Measurements from ENCODE around the gene PTPN11.
"Not testable (repeated sequence)": the region's sequence is repeated elsewhere in the genome, so short reads cannot be mapped to it uniquely, and the experiment has no call there.

Gene PTPN11

DNA sequence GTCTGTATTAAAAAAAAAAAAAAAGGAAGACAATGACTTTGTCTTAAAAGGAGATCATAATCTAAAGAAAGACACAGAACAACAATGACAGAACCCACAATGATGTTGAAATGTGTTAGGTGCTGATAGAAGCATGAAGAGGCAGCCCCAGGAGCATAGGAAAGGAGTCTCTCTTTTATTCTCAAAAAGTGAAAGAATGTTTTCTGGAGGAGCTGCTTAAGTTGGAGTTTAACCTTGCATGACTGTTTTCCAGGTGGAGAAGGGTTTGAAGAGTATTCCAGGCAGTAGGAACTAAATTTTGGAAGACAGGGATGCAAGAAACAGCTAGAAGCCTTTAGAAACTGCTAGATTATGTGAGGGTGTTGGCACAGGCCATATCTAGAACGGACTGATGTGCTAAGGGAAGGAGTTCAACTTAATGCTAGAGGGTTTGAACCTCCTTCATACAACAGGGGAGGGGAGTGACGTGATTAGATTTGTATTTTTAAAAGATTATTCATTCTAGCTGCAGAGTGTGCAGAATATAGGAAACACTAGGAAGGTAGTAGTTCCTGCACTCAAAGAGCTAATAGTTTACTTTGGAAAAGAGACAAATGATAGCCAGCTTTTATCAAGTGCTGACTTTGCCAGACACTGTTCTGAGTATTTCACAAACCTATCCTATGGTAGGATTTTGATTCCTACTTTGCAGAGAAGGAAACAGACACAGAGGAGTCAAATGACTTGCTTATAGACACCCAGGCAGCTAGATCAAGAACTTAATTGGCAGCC lies 4.7 kb upstream of the PTPN11 start:
- no peaks in the 10 kb centered on the region for H3K9me3 ChIP-seq (ENCODE audit: insufficient read depth, low read length)
- peaks cover 3% of the 10 kb centered on the region for H3K36me3 ChIP-seq (ENCODE audit: insufficient read depth, insufficient read length, low read length)
- TF ChIP-seq SUZ12 (IDR thresholded peaks at IDR 0.05; ENCODE audit: extremely low read depth, insufficient read depth, insufficient read length) (no peak), YY1 (IDR thresholded peaks at IDR 0.05; ENCODE audit: insufficient read depth, insufficient read length) (no peak)
- no peak overlapping the region for H3K4me3 ChIP-seq (ENCODE audit: insufficient read length, low read depth)
- DNase-seq (ENCODE audit: low read depth, low spot score), result no peak
- no peaks in the 10 kb centered on the region for H3K27me3 ChIP-seq (ENCODE audit: insufficient read depth, insufficient read length)
- no peaks in the 10 kb centered on the region for H3K4me1 ChIP-seq (ENCODE audit: insufficient read depth, insufficient read length)
- H3K9ac ChIP-seq (ENCODE audit: insufficient read length, low read depth), result no peak overlapping the region

DNA sequence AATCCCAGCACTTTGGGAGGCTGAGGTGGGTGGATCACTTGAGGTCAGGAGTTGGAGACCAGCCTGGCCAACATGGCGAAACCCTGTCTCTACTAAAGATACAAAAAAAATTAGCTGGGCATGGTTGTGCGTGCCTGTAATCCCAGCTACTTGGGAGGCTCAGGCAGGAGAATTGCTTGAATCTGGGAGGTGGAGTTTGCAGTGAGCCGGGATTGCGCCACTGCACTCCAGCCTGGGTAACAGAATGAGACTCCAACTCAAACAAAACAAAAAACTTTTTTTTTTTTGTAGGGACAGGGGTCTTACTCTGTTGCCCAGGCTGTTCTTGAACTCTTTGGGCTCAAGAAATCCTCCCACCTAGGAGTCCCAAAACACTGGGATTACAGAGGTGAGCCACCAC lies 3.3 kb upstream of the PTPN11 start:
- not testable (repeated sequence) for H3K36me3 ChIP-seq (ENCODE audit: insufficient read depth, insufficient read length, low read length); H3K9ac ChIP-seq (ENCODE audit: insufficient read length, low read depth); H3K4me3 ChIP-seq (ENCODE audit: insufficient read length, low read depth); H3K4me1 ChIP-seq (ENCODE audit: insufficient read depth, insufficient read length); H3K9me3 ChIP-seq (ENCODE audit: insufficient read depth, low read length); DNase-seq (ENCODE audit: low read depth, low spot score); H3K27me3 ChIP-seq (ENCODE audit: insufficient read depth, insufficient read length)

DNA sequence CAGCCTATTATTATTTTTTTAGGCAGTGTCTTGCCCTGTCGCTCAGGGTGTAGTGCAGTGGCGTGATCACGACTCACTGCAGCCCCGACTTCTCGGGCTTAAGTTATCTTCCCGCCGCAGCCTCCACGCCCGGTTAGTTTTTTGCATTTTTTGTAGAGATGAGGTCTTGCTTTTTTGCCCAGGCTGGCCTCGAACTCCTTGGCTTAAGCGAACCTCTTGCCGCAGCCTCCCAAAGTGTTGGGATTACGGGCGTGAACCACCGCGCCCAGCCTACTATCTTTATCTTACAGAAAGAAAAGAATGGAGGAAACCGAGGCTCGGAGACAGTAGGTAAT lies 507 bp upstream of the PTPN11 start:
- Histone ChIP-seq H3K4me3 (ENCODE audit: insufficient read length, low read depth) (peak overlapping the region; percentile 98), H3K27me3 (ENCODE audit: insufficient read depth, insufficient read length) (no peaks in the 10 kb centered on the region), H3K4me1 (ENCODE audit: insufficient read depth, insufficient read length) (no peaks in the 10 kb centered on the region), H3K9ac (ENCODE audit: insufficient read length, low read depth) (peak overlapping the region; percentile 99), H3K36me3 (ENCODE audit: insufficient read depth, insufficient read length, low read length) (peaks cover 33% of the 10 kb centered on the region), H3K9me3 (ENCODE audit: insufficient read depth, low read length) (no peaks in the 10 kb centered on the region)
- no peak for DNase-seq (ENCODE audit: low read depth, low spot score)
- TF ChIP-seq YY1 (IDR thresholded peaks at IDR 0.05; ENCODE audit: insufficient read depth, insufficient read length) (no peak), ZNF274 (IDR thresholded peaks at IDR 0.05; ENCODE audit: low read depth, low read length) (no peak), SUZ12 (IDR thresholded peaks at IDR 0.05; ENCODE audit: extremely low read depth, insufficient read depth, insufficient read length) (no peak)

DNA sequence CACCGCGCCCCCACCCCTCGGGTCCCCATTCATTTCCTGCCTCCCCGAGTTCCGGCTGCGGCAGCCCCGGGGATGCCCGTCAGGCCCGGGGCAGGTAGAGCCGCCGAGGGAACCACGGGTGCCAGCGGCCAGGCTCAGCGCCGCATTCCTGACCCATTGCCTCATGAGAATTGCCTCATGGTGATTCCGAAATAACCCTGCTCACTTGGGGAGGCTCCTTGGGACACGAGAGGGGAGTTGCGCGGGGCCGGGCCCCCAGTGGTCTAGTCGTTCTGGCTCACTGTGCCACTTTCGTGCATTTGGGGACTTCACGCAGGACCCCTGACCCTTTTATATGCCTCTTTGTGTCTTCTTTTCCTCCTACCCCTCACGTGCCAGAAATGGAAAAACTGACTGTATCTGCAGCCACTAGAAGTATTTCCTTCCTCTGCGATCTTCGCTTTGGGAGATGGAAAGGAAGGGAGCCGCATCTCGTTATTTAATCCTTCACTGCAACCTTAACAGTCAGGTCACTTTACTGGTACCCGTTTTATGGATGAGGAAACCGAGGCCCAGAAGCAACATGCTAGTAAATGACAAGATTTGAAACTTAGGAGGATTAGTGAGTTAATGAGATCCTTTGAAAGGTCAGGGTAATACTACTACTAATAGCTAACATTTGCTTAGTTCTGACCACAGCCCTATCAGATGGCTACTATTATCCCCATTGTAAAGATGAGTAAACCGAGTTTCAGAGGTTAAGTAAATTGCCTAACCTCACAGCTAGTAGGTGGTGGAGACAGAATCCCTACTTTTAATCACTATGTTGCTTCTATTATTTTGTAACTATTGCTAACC lies 768 bp downstream of the PTPN11 start:
- H3K4me3 ChIP-seq (ENCODE audit: insufficient read length, low read depth), result peak overlapping the region; percentile 98
- DNase-seq (ENCODE audit: low read depth, low spot score), result peak; percentile 59
- TF ChIP-seq YY1 (IDR thresholded peaks at IDR 0.05; ENCODE audit: insufficient read depth, insufficient read length) (no peak), SUZ12 (IDR thresholded peaks at IDR 0.05; ENCODE audit: extremely low read depth, insufficient read depth, insufficient read length) (no peak), ZNF274 (IDR thresholded peaks at IDR 0.05; ENCODE audit: low read depth, low read length) (no peak)
- peaks cover 42% of the 10 kb centered on the region for H3K36me3 ChIP-seq (ENCODE audit: insufficient read depth, insufficient read length, low read length)
- no peaks in the 10 kb centered on the region for H3K9me3 ChIP-seq (ENCODE audit: insufficient read depth, low read length)
- no peaks in the 10 kb centered on the region for H3K4me1 ChIP-seq (ENCODE audit: insufficient read depth, insufficient read length)
- no peaks in the 10 kb centered on the region for H3K27me3 ChIP-seq (ENCODE audit: insufficient read depth, insufficient read length)
- H3K9ac ChIP-seq (ENCODE audit: insufficient read length, low read depth), result peak overlapping the region; percentile 99

DNA sequence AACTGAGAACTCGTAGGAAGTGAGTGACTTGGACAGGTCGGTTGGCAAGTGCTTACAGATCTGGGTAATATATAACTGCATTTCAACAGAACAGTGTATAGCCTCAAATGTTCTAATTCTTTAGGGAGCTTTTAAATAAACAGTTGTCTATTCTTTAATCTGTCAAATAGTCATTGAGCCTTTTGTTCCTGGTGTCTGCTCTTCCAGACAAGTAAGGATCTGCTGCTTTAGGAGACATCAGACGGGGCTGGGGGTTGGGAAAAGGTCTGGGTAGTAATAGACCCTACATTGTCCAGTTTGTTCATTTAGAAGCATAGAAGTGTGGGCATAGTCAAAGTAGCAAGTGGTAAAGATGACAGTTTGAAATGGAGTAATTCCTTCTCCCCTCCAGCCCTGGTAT lies 2.0 kb downstream of the PTPN11 start:
- Histone ChIP-seq H3K9ac (ENCODE audit: insufficient read length, low read depth) (peak overlapping the region; percentile 6), H3K4me1 (ENCODE audit: insufficient read depth, insufficient read length) (no peaks in the 10 kb centered on the region), H3K36me3 (ENCODE audit: insufficient read depth, insufficient read length, low read length) (peaks cover 49% of the 10 kb centered on the region), H3K27me3 (ENCODE audit: insufficient read depth, insufficient read length) (no peaks in the 10 kb centered on the region), H3K4me3 (ENCODE audit: insufficient read length, low read depth) (no peak overlapping the region), H3K9me3 (ENCODE audit: insufficient read depth, low read length) (no peaks in the 10 kb centered on the region)
- TF ChIP-seq ZNF274 (IDR thresholded peaks at IDR 0.05; ENCODE audit: low read depth, low read length) (no peak), SUZ12 (IDR thresholded peaks at IDR 0.05; ENCODE audit: extremely low read depth, insufficient read depth, insufficient read length) (no peak), YY1 (IDR thresholded peaks at IDR 0.05; ENCODE audit: insufficient read depth, insufficient read length) (no peak)
- no peak for DNase-seq (ENCODE audit: low read depth, low spot score)

DNA sequence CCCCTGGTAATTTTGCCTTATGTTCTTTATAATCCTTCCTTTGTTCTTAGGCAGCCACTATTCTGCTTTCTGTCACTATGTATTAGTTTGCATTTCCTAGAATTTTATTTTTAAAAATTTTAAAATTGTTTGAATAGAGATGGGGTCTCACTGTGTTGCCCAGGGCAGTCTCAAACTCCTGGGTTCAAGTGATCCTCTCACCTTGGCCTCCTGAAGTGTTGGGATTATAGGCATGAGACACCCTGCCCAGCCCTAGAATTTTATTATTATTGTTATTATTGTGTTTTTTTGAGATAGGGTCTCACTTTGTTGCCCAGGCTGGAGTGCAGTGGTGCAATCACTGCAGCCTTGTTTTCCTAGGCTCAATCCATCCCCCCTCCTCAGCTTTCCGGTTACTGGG lies 2.6 kb downstream of the PTPN11 start:
- Histone ChIP-seq H3K4me1 (ENCODE audit: insufficient read depth, insufficient read length) (no peaks in the 10 kb centered on the region), H3K4me3 (ENCODE audit: insufficient read length, low read depth) (no peak overlapping the region), H3K9ac (ENCODE audit: insufficient read length, low read depth) (no peak overlapping the region), H3K27me3 (ENCODE audit: insufficient read depth, insufficient read length) (no peaks in the 10 kb centered on the region), H3K36me3 (ENCODE audit: insufficient read depth, insufficient read length, low read length) (peaks cover 54% of the 10 kb centered on the region), H3K9me3 (ENCODE audit: insufficient read depth, low read length) (no peaks in the 10 kb centered on the region)
- TF ChIP-seq ZNF274 (IDR thresholded peaks at IDR 0.05; ENCODE audit: low read depth, low read length) (no peak), SUZ12 (IDR thresholded peaks at IDR 0.05; ENCODE audit: extremely low read depth, insufficient read depth, insufficient read length) (no peak), YY1 (IDR thresholded peaks at IDR 0.05; ENCODE audit: insufficient read depth, insufficient read length) (no peak)
- no peak for DNase-seq (ENCODE audit: low read depth, low spot score)

DNA sequence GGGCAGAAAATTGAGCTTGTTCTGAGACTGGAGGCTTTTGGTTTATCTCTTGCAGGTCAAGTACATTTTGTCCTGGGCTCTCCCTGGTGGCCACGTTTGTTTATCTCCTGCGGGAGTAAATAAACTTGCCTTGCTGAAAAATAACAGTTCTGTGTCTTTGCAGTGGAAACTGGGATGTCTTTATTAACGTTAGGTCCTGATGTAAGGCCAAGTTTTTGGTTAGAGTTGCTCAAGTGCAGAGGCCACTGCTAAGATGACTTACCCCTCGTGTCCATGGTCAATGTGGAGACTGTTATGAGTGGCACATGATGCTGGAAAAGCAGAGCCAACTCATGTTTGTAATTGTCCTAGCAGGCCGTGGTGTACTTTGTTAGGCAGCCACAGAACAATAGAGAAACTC lies 3.8 kb downstream of the PTPN11 start:
- peaks cover 60% of the 10 kb centered on the region for H3K36me3 ChIP-seq (ENCODE audit: insufficient read depth, insufficient read length, low read length)
- H3K9me3 ChIP-seq (ENCODE audit: insufficient read depth, low read length), result no peaks in the 10 kb centered on the region
- H3K27me3 ChIP-seq (ENCODE audit: insufficient read depth, insufficient read length), result no peaks in the 10 kb centered on the region
- no peak overlapping the region for H3K9ac ChIP-seq (ENCODE audit: insufficient read length, low read depth)
- TF ChIP-seq SUZ12 (IDR thresholded peaks at IDR 0.05; ENCODE audit: extremely low read depth, insufficient read depth, insufficient read length) (no peak), ZNF274 (IDR thresholded peaks at IDR 0.05; ENCODE audit: low read depth, low read length) (no peak), YY1 (IDR thresholded peaks at IDR 0.05; ENCODE audit: insufficient read depth, insufficient read length) (no peak)
- no peak overlapping the region for H3K4me3 ChIP-seq (ENCODE audit: insufficient read length, low read depth)
- no peak for DNase-seq (ENCODE audit: low read depth, low spot score)
- no peaks in the 10 kb centered on the region for H3K4me1 ChIP-seq (ENCODE audit: insufficient read depth, insufficient read length)

All from NT2/D1 (cell line).